Ishikawa (cell line): ENCODE measurements around the gene ALOX5AP.

ENCODE experiments used
- CEBPB ChIP-seq: IDR thresholded peaks from 2 replicates; pipeline ENCODE4 v1.6.1; 2012
- FOXM1 ChIP-seq: IDR thresholded peaks from 2 replicates; pipeline ENCODE4 v1.6.1; 2012; ENCODE audit warnings: low read depth, borderline replicate concordance
- NFIC ChIP-seq: IDR thresholded peaks from 2 replicates; pipeline ENCODE4 v1.6.1; 2012
- RAD21 ChIP-seq: IDR thresholded peaks from 2 replicates; pipeline ENCODE4 v1.6.1; 2012; ENCODE audit warnings: low read depth
- TCF12 ChIP-seq: IDR thresholded peaks from 2 replicates; pipeline ENCODE4 v1.6.1; 2012; ENCODE audit warnings: low read depth
- TEAD4 ChIP-seq: IDR thresholded peaks from 2 replicates; pipeline ENCODE4 v1.6.1; 2012
- TF ChIP-seq, protein P1 (sequence below): IDR thresholded peaks from 2 replicates; pipeline ENCODE4 v1.6.1; 2012

DNA sequence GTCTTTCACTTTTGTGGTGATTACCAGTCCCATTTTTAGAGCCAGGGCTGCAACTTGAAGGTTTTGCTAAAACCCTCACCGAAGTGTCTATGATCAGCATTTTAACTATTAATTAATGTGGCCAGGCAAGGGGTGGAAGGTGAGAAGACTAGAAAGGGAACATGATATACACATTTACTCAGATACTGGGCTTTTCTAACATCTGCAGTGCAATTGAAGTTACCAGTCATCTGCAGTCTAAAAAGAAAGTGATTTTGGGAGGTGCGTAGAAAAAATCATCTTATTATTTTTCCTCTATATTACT, 481 bp downstream of the ALOX5AP start:
- TF ChIP-seq RAD21 (no peak), TEAD4 (no peak), NFIC (no peak), CEBPB (no peak), FOXM1 (no peak), TCF12 (no peak)
- TF ChIP-seq, protein P1, sequence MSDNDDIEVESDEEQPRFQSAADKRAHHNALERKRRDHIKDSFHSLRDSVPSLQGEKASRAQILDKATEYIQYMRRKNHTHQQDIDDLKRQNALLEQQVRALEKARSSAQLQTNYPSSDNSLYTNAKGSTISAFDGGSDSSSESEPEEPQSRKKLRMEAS: no peak
